HepG2 (cell line): Measurements from ENCODE around the gene RUSF1. TPM values are rescaled to one million over a fixed set of nuclear protein-coding genes. Genes with fewer than 3 reads are reported as not detected.

Source experiments
- AFF4 ChIP-seq: sonication (generic); formaldehyde crosslinking; IDR thresholded peaks from 2 replicates; pipeline ENCODE4 v1.4.0; 2020; ENCODE audit warnings: missing genetic modification reagents
- CCAR2 ChIP-seq: fragments of 200-400 bp; formaldehyde crosslinking; optimal IDR thresholded peaks from 2 replicates; pipeline ENCODE3; 2018; ENCODE audit warnings: low read depth, mild to moderate bottlenecking, low read length, moderate library complexity
- GFI1 ChIP-seq: sonication (generic); formaldehyde crosslinking; IDR thresholded peaks from 2 replicates; pipeline ENCODE4 v1.5.0; 2020; ENCODE audit warnings: missing genetic modification reagents, mild to moderate bottlenecking, borderline replicate concordance
- HMGA1 ChIP-seq: sonication (generic); formaldehyde crosslinking; conservative IDR thresholded peaks from 2 replicates; pipeline ENCODE4 v1.4.0; 2020; ENCODE audit warnings: missing genetic modification reagents
- HNRNPL ChIP-seq: fragments of 200-400 bp; formaldehyde crosslinking; IDR thresholded peaks from 2 replicates; pipeline ENCODE4 v1.6.1; 2017; ENCODE audit warnings: mild to moderate bottlenecking, low read depth, low read length
- HNRNPUL1 ChIP-seq: fragments of 200-400 bp; formaldehyde crosslinking; IDR thresholded peaks from 2 replicates; pipeline ENCODE4 v1.6.1; 2017; ENCODE audit warnings: low read depth, mild to moderate bottlenecking, low read length, moderate library complexity
- JUND ChIP-seq: sonication (generic); formaldehyde crosslinking; IDR thresholded peaks from 2 replicates; pipeline ENCODE4 v1.8.0; 2022; ENCODE audit warnings: mild to moderate bottlenecking, missing genetic modification reagents
- KLF11 ChIP-seq: IDR thresholded peaks from 2 replicates; pipeline ENCODE4 v1.6.1; 2016; ENCODE audit warnings: missing compliant biosample characterization
- KLF16 ChIP-seq, 2 experiments: sonication (generic) in 1 of 2; formaldehyde crosslinking in 1 of 2; IDR thresholded peaks; 2 replicates each; pipeline versions ENCODE4 v1.6.1 to v1.8.0; 2016 to 2023; ENCODE audit warnings: missing genetic modification reagents in 2 of 2, missing compliant biosample characterization in 1 of 2
- MLLT10 ChIP-seq: sonication (generic); formaldehyde crosslinking; IDR thresholded peaks from 2 replicates; pipeline ENCODE4 v1.4.0; 2020; ENCODE audit warnings: missing genetic modification reagents
- RFX5 ChIP-seq: IDR thresholded peaks from 2 replicates; pipeline ENCODE4 v1.6.1; 2011; ENCODE audit warnings: low read depth, low read length, improper control_type of control experiment
- SIX1 ChIP-seq: sonication (generic); formaldehyde crosslinking; IDR thresholded peaks from 2 replicates; pipeline ENCODE4 v1.4.0; 2020; ENCODE audit warnings: missing genetic modification reagents, borderline replicate concordance
- SMYD3 ChIP-seq: sonication (generic); formaldehyde crosslinking; IDR thresholded peaks from 2 replicates; pipeline ENCODE4 v1.8.1; 2023; ENCODE audit warnings: mild to moderate bottlenecking, missing genetic modification reagents
- ZC3H4 ChIP-seq: sonication (generic); formaldehyde crosslinking; IDR thresholded peaks from 2 replicates; pipeline ENCODE4 v1.4.0; 2020; ENCODE audit warnings: missing genetic modification reagents, borderline replicate concordance
- ZMYM3 ChIP-seq: sonication (generic); formaldehyde crosslinking; IDR thresholded peaks from 2 replicates; pipeline ENCODE4 v1.5.1; 2020; ENCODE audit warnings: mild to moderate bottlenecking, missing genetic modification reagents
- ZNF17 ChIP-seq: sonication (generic); formaldehyde crosslinking; IDR thresholded peaks from 2 replicates; pipeline ENCODE4 v1.5.0; 2020; ENCODE audit warnings: mild to moderate bottlenecking, missing genetic modification reagents
- ZNF24 ChIP-seq: fragments of 450-650 bp; IDR thresholded peaks from 2 replicates; pipeline ENCODE4 v1.6.1; 2017; ENCODE audit warnings: antibody characterized with exemption, mild to moderate bottlenecking
- ZNF326 ChIP-seq: sonication (generic); formaldehyde crosslinking; IDR thresholded peaks from 2 replicates; pipeline ENCODE4 v1.4.0; 2020; ENCODE audit warnings: missing genetic modification reagents, borderline replicate concordance
- ZNF619 ChIP-seq: sonication (generic); formaldehyde crosslinking; IDR thresholded peaks from 2 replicates; pipeline ENCODE4 v1.4.0; 2020; ENCODE audit warnings: mild to moderate bottlenecking, missing genetic modification reagents
- ZNF839 ChIP-seq: sonication (generic); formaldehyde crosslinking; IDR thresholded peaks from 2 replicates; pipeline ENCODE4 v1.4.0; 2020; ENCODE audit warnings: missing genetic modification reagents, mild to moderate bottlenecking, borderline replicate concordance
- ZNF878 ChIP-seq: sonication (generic); formaldehyde crosslinking; IDR thresholded peaks from 2 replicates; pipeline ENCODE4 v1.8.1; 2023; ENCODE audit warnings: mild to moderate bottlenecking, missing genetic modification reagents, moderate library complexity
- ZZZ3 ChIP-seq: sonication (generic); formaldehyde crosslinking; IDR thresholded peaks from 2 replicates; pipeline ENCODE4 v1.4.0; 2020; ENCODE audit warnings: missing genetic modification reagents, mild to moderate bottlenecking, borderline replicate concordance
- polyA plus RNA-seq, 8 experiments: library from polyadenylated mRNA; depleted of rRNA in 3 of 8; stranded (reverse) in 7 of 8; unstranded in 1 of 8; fragments of >200 nt; fragmentation: Illumina TruSeq in 4 of 8; extraction: Trizol in 4 of 8; gene quantifications; 2 replicates each; pipeline versions ENCODE4 v1.2.1 to v1.2.3, GENCODE V29; 2011 to 2016; ENCODE audit warnings: low read depth in 4 of 8, missing spikeins in 1 of 8, mixed read lengths in 1 of 8; ENCODE audit not compliant: insufficient read depth in 1 of 8
- total RNA-seq, 5 experiments: library from RNA; depleted of rRNA; stranded (reverse); fragments of >200 nt; fragmentation: Illumina TruSeq; extraction: Trizol; gene quantifications; 2 replicates each; pipeline ENCODE4 v1.2.3, GENCODE V29; 2016; ENCODE audit warnings: low read depth in 1 of 5
- TF ChIP-seq, protein P1 (sequence below): IDR thresholded peaks from 2 replicates; pipeline ENCODE4 v1.6.1; 2016; ENCODE audit warnings: missing compliant biosample characterization, missing genetic modification reagents, borderline replicate concordance

The RUSF1 gene
- total and polyA plus RNA-seq, 2 of the 13 experiments (the other 11 are each of a cell fraction or from before 2014, with no cell fraction given) = 40.8 to 50.2 TPM

GRCh38 chr16:31458844-31459686 is 49.1 kb downstream of the RUSF1 start, which contains the start of gene ARMC5 (continued):
- TF ChIP-seq AFF4 (CRISPR knock-in tag) (no peak; the same call in 1 of the 2 replicates), SIX1 (CRISPR knock-in tag) (no peak), KLF11 (CRISPR knock-in tag) (peak; percentile 87; the same call in 1 of the 2 replicates), HNRNPL (peak; percentile 48; the same call in 1 of the 2 replicates), SMYD3 (CRISPR knock-in tag) (peak; percentile 87; the same call in 1 of the 2 replicates), ZMYM3 (no peak), ZZZ3 (CRISPR knock-in tag) (peak; percentile 62; the same call in 1 of the 2 replicates), HMGA1 (CRISPR knock-in tag) (no peak), GFI1 (CRISPR knock-in tag) (peak; percentile 17; the same call in 1 of the 2 replicates), ZNF839 (0 out of 2 replicates have a peak, but pooled peaks have one; percentile 67), ZNF17 (no peak), CCAR2 (no peak), ZC3H4 (CRISPR knock-in tag) (0 out of 2 replicates have a peak, but pooled peaks have one; percentile 21), ZNF619 (CRISPR knock-in tag) (peak; percentile 48; the same call in 1 of the 2 replicates), HNRNPUL1 (no peak), MLLT10 (CRISPR knock-in tag) (0 out of 2 replicates have a peak, but pooled peaks have one; percentile 53), ZNF878 (no peak), ZNF24 (no peak; the same call in 1 of the 2 replicates), ZNF326 (CRISPR knock-in tag) (no peak), JUND (CRISPR knock-in tag) (peak; percentile 33; the same call in 1 of the 2 replicates), RFX5 (no peak), KLF16 (CRISPR knock-in tag; IDR thresholded peaks at IDR 0.05) (peak; percentile 90 to 94; a peak in 3 of 4 replicates)
- TF ChIP-seq, protein P1, sequence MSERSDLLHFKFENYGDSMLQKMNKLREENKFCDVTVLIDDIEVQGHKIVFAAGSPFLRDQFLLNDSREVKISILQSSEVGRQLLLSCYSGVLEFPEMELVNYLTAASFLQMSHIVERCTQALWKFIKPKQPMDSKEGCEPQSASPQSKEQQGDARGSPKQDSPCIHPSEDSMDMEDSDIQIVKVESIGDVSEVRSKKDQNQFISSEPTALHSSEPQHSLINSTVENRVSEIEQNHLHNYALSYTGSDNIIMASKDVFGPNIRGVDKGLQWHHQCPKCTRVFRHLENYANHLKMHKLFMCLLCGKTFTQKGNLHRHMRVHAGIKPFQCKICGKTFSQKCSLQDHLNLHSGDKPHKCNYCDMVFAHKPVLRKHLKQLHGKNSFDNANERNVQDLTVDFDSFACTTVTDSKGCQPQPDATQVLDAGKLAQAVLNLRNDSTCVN (CRISPR knock-in tag) = peak; percentile 60
